ENCODE measurements around the gene SLC18A3. TPM values are rescaled to one million over a fixed set of nuclear protein-coding genes. Genes with fewer than 3 reads are reported as not detected.

The SLC18A3 gene
- total RNA-seq, 1 donor from 2014 or later: 1.6 TPM

GRCh38 chr10:49620841-49621378 is 10.8 kb downstream of the SLC18A3 start:
- H3K9me3 Mint-ChIP-seq: no peaks in the 10 kb centered on the region
- no peaks in the 10 kb centered on the region for H3K4me1 Mint-ChIP-seq (ENCODE audit: unreplicated experiment)
- DNase-seq (ENCODE audit: extremely low spot score, unreplicated experiment): no peak
- H3K36me3 Mint-ChIP-seq: no peaks in the 10 kb centered on the region
- H3K27me3 Mint-ChIP-seq: peaks cover 79% of the 10 kb centered on the region
- no peak overlapping the region for H3K27ac Mint-ChIP-seq
- TF ChIP-seq CTCF (conservative IDR thresholded peaks at IDR 0.05): no peak
- no peak overlapping the region for H3K4me3 Mint-ChIP-seq

GRCh38 chr10:49621561-49621960 is 11.5 kb downstream of the SLC18A3 start:
- Mint-ChIP-seq H3K36me3 (no peaks in the 10 kb centered on the region), H3K4me1 (ENCODE audit: unreplicated experiment) (no peaks in the 10 kb centered on the region), H3K27ac (no peak overlapping the region), H3K9me3 (no peaks in the 10 kb centered on the region), H3K27me3 (peaks cover 76% of the 10 kb centered on the region), H3K4me3 (no peak overlapping the region)
- no peak for DNase-seq (ENCODE audit: extremely low spot score, unreplicated experiment)
- TF ChIP-seq CTCF (conservative IDR thresholded peaks at IDR 0.05): no peak

- DNase-seq (ENCODE audit: extremely low spot score, unreplicated experiment): no peak
- no peak overlapping the region for H3K4me3 Mint-ChIP-seq
- no peak for TF ChIP-seq CTCF (conservative IDR thresholded peaks at IDR 0.05)
- H3K36me3 Mint-ChIP-seq: no peaks in the 10 kb centered on the region
- no peaks in the 10 kb centered on the region for H3K9me3 Mint-ChIP-seq
- no peaks in the 10 kb centered on the region for H3K4me1 Mint-ChIP-seq (ENCODE audit: unreplicated experiment)
- no peak overlapping the region for H3K27ac Mint-ChIP-seq
- peaks cover 69% of the 10 kb centered on the region for H3K27me3 Mint-ChIP-seq
Observed at GRCh38 chr10:49622426-49623425, 12.6 kb downstream of the SLC18A3 start.

- no peaks in the 10 kb centered on the region for H3K9me3 Mint-ChIP-seq
- H3K27ac Mint-ChIP-seq: no peak overlapping the region
- H3K27me3 Mint-ChIP-seq: peaks cover 50% of the 10 kb centered on the region
- no peak for DNase-seq (ENCODE audit: extremely low spot score, unreplicated experiment)
- no peak overlapping the region for H3K4me3 Mint-ChIP-seq
- H3K36me3 Mint-ChIP-seq: no peaks in the 10 kb centered on the region
- no peaks in the 10 kb centered on the region for H3K4me1 Mint-ChIP-seq (ENCODE audit: unreplicated experiment)
- TF ChIP-seq CTCF (conservative IDR thresholded peaks at IDR 0.05): no peak
Observed at GRCh38 chr10:49624629-49625028, 14.5 kb downstream of the SLC18A3 start.

GRCh38 chr10:49625411-49625810 is 15.3 kb downstream of the SLC18A3 start:
- Mint-ChIP-seq H3K36me3 (no peaks in the 10 kb centered on the region), H3K4me1 (ENCODE audit: unreplicated experiment) (no peaks in the 10 kb centered on the region), H3K27me3 (peaks cover 42% of the 10 kb centered on the region), H3K9me3 (no peaks in the 10 kb centered on the region), H3K27ac (no peak overlapping the region), H3K4me3 (no peak overlapping the region)
- DNase-seq (ENCODE audit: extremely low spot score, unreplicated experiment): no peak
- no peak for TF ChIP-seq CTCF (conservative IDR thresholded peaks at IDR 0.05)
